Activated naive CD4-positive, alpha-beta T cell treated with anti-CD3 and anti-CD28 coated beads, Interleukin-2, amount 50 U/mL, for 16 hours (primary cell): ENCODE data around the gene VGLL3.
"Not testable (repeated sequence)": the region's sequence is repeated elsewhere in the genome, so short reads cannot be mapped to it uniquely, and the experiment has no call there.

ENCODE experiments used
- DNase-seq: peaks from one replicate; pipeline ENCODE4 v3.0.0-alpha.2; 2020

VGLL3 gene

GRCh38 chr3:86989006-86989405 is 1.9 kb downstream of the VGLL3 start:
- no peak for DNase-seq

GRCh38 chr3:86988235-86988634 is 2.7 kb downstream of the VGLL3 start:
- no peak for DNase-seq

GRCh38 chr3:86987421-86987715 is 3.6 kb downstream of the VGLL3 start:
- no peak for DNase-seq

GRCh38 chr3:86986671-86987420 is 4.1 kb downstream of the VGLL3 start:
- DNase-seq: no peak

- no peak for DNase-seq
Measured at GRCh38 chr3:86985181-86985826, 5.6 kb downstream of the VGLL3 start.

- DNase-seq: no peak
Measured at GRCh38 chr3:86984271-86984670, 6.7 kb downstream of the VGLL3 start.

GRCh38 chr3:86982883-86983282 is 8.1 kb downstream of the VGLL3 start:
- no peak for DNase-seq

- no peak for DNase-seq
Measured at GRCh38 chr3:86978111-86978551, 12.8 kb downstream of the VGLL3 start.

- DNase-seq: no peak
Measured at GRCh38 chr3:86976219-86976618, 14.7 kb downstream of the VGLL3 start.

GRCh38 chr3:86974177-86974576 is 16.8 kb downstream of the VGLL3 start:
- DNase-seq: not testable (repeated sequence)

- DNase-seq: no peak
Measured at GRCh38 chr3:86973440-86973839, 17.5 kb downstream of the VGLL3 start.

- DNase-seq: no peak
Measured at GRCh38 chr3:86969500-86970189, 21.3 kb downstream of the VGLL3 start.

- no peak for DNase-seq
Measured at GRCh38 chr3:86968244-86968932, 22.6 kb downstream of the VGLL3 start.

- DNase-seq: no peak
Measured at GRCh38 chr3:86967062-86967461, 23.9 kb downstream of the VGLL3 start.

GRCh38 chr3:86965166-86965565 is 25.8 kb downstream of the VGLL3 start:
- no peak for DNase-seq

GRCh38 chr3:86963611-86964010 is 27.3 kb downstream of the VGLL3 start:
- DNase-seq: no peak

- DNase-seq: no peak
Measured at GRCh38 chr3:86961297-86961696, 29.7 kb downstream of the VGLL3 start.

GRCh38 chr3:86960550-86960949 is 30.4 kb downstream of the VGLL3 start:
- DNase-seq: no peak

GRCh38 chr3:86958534-86958933 is 32.4 kb downstream of the VGLL3 start:
- DNase-seq: no peak

- DNase-seq: no peak
Measured at GRCh38 chr3:86954747-86955146, 36.2 kb downstream of the VGLL3 start.

GRCh38 chr3:86954226-86954625 is 36.7 kb downstream of the VGLL3 start:
- no peak for DNase-seq

- no peak for DNase-seq
Measured at GRCh38 chr3:86951322-86951721, 39.6 kb downstream of the VGLL3 start.

- no peak for DNase-seq
Measured at GRCh38 chr3:86950717-86951116, 40.2 kb downstream of the VGLL3 start.

- no peak for DNase-seq
Measured at GRCh38 chr3:86949850-86950249, 41.1 kb downstream of the VGLL3 start.
